Measurements from ENCODE around the gene TPM4. TPM values are rescaled to one million over a fixed set of nuclear protein-coding genes. Genes with fewer than 3 reads are reported as not detected.

TPM4 gene
- total and polyA plus RNA-seq, 2 of the 13 experiments (the other 11 are each of a cell fraction or from before 2014, with no cell fraction given) = 180 to 188 TPM

GRCh38 chr19:16076154-16076957, at the start of gene TPM4 (continued):
- TF ChIP-seq ZNF142 (CRISPR knock-in tag; IDR thresholded peaks at IDR 0.05) (peak; percentile 85; the same call in 1 of the 2 replicates), TCF12 (IDR thresholded peaks at IDR 0.05) (no peak), TCF12 (CRISPR knock-in tag; IDR thresholded peaks at IDR 0.05) (peak; percentile 42; the same call in 1 of the 2 replicates), SOX13 (IDR thresholded peaks at IDR 0.05) (no peak), SOX13 (CRISPR knock-in tag; conservative IDR thresholded peaks at IDR 0.05 in 1 of 2, IDR thresholded peaks at IDR 0.05 in 1 of 2) (no peak; a peak in 1 of 4 replicates), RNF219 (CRISPR knock-in tag; IDR thresholded peaks at IDR 0.05) (no peak), ZNF784 (CRISPR knock-in tag; IDR thresholded peaks at IDR 0.05; ENCODE audit: borderline replicate concordance) (no peak), ZNF543 (CRISPR knock-in tag; IDR thresholded peaks at IDR 0.05) (no peak), HMG20A (CRISPR knock-in tag; IDR thresholded peaks at IDR 0.05; ENCODE audit: borderline replicate concordance) (no peak), ZNF530 (CRISPR knock-in tag; IDR thresholded peaks at IDR 0.05; ENCODE audit: low read depth) (no peak), SIN3B (IDR thresholded peaks at IDR 0.05; ENCODE audit: low read length) (no peak), ZNF691 (CRISPR knock-in tag; IDR thresholded peaks at IDR 0.05; ENCODE audit: borderline replicate concordance, low read depth) (no peak; the same call in 1 of the 2 replicates), RCOR2 (CRISPR knock-in tag; IDR thresholded peaks at IDR 0.05) (no peak), KDM5B (CRISPR knock-in tag; IDR thresholded peaks at IDR 0.05; ENCODE audit: borderline replicate concordance) (no peak), SCMH1 (CRISPR knock-in tag; IDR thresholded peaks at IDR 0.05; ENCODE audit: borderline replicate concordance) (no peak), NFIC (IDR thresholded peaks at IDR 0.05; ENCODE audit: low read length) (no peak), KDM6A (CRISPR knock-in tag; IDR thresholded peaks at IDR 0.05; ENCODE audit: low read depth) (no peak), KAT2B (IDR thresholded peaks at IDR 0.05; ENCODE audit: borderline replicate concordance, low read depth, low read length) (no peak)

Measured in HepG2 (cell line).